KOPT-K1 (cell line): ENCODE results near the gene NHERF2.

Experiments used
- H3K27ac ChIP-seq: fragments of 200-600 bp; sonication (generic); 2 replicates; pipeline ENCODE4 v1.5.1; 2016; ENCODE audit warnings: antibody characterized with exemption, mild to moderate bottlenecking, low read depth, low read length; ENCODE audit not compliant: poor library complexity, severe bottlenecking
- H3K36me3 ChIP-seq: fragments of 200-600 bp; sonication (generic); 2 replicates; pipeline ENCODE4 v1.5.1; 2017; ENCODE audit warnings: antibody characterized with exemption, mild to moderate bottlenecking, low read length, moderate library complexity; ENCODE audit not compliant: insufficient read depth
- H3K9me3 ChIP-seq: fragments of 200-600 bp; sonication (generic); 2 replicates; pipeline ENCODE4 v1.5.1; 2017; ENCODE audit warnings: antibody characterized with exemption, low read length, mild to moderate bottlenecking; ENCODE audit not compliant: insufficient read depth, poor library complexity, severe bottlenecking

The NHERF2 gene

GRCh38 chr16:2087748-2088631 is 61.3 kb downstream of the NHERF2 start:
- H3K36me3 ChIP-seq, result peaks cover 82% of the 10 kb centered on the region
- H3K9me3 ChIP-seq, result no peaks in the 10 kb centered on the region
- H3K27ac ChIP-seq, result no peak overlapping the region
